Fibroblast of skin of right biceps (primary cell): ENCODE data around the gene TLL2.

Experiments
- DNase-seq: peaks from one replicate; pipeline ENCODE4 v3.0.0-alpha.2; 2013

TLL2 gene

GRCh38 chr10:96505150-96506136 is 8.3 kb downstream of the TLL2 start:
- DNase-seq = no peak

GRCh38 chr10:96502561-96503282 is 11.0 kb downstream of the TLL2 start:
- DNase-seq = peak; percentile 62

GRCh38 chr10:96501985-96502384 is 11.7 kb downstream of the TLL2 start:
- DNase-seq = peak; percentile 24

GRCh38 chr10:96500519-96500918 is 13.2 kb downstream of the TLL2 start:
- DNase-seq = no peak

GRCh38 chr10:96500050-96500449 is 13.7 kb downstream of the TLL2 start:
- no peak for DNase-seq

GRCh38 chr10:96497391-96497790 is 16.3 kb downstream of the TLL2 start:
- DNase-seq = no peak

GRCh38 chr10:96496281-96496925 is 17.3 kb downstream of the TLL2 start:
- no peak for DNase-seq

- no peak for DNase-seq
Observed at GRCh38 chr10:96495544-96495943, 18.2 kb downstream of the TLL2 start.

- no peak for DNase-seq
Observed at GRCh38 chr10:96494694-96495093, 19.0 kb downstream of the TLL2 start.

- DNase-seq = no peak
Observed at GRCh38 chr10:96493871-96494525, 19.7 kb downstream of the TLL2 start.

GRCh38 chr10:96493254-96493653 is 20.5 kb downstream of the TLL2 start:
- no peak for DNase-seq

GRCh38 chr10:96491303-96491702 is 22.4 kb downstream of the TLL2 start:
- DNase-seq = no peak

GRCh38 chr10:96488161-96488935 is 25.4 kb downstream of the TLL2 start:
- peak; percentile 31 for DNase-seq

GRCh38 chr10:96482815-96483588 is 30.7 kb downstream of the TLL2 start:
- DNase-seq = no peak

- DNase-seq = no peak
Observed at GRCh38 chr10:96478355-96478754, 35.4 kb downstream of the TLL2 start.

- DNase-seq = no peak
Observed at GRCh38 chr10:96473866-96474265, 39.9 kb downstream of the TLL2 start.

- peak; percentile 20 for DNase-seq
Observed at GRCh38 chr10:96470116-96470743, 43.5 kb downstream of the TLL2 start.

- peak; percentile 6 for DNase-seq
Observed at GRCh38 chr10:96468845-96469244, 44.9 kb downstream of the TLL2 start.

- DNase-seq = no peak
Observed at GRCh38 chr10:96465599-96465998, 48.1 kb downstream of the TLL2 start.

- DNase-seq = no peak
Observed at GRCh38 chr10:96463562-96463961, 50.2 kb downstream of the TLL2 start.
